HT1080 (cell line): ENCODE measurements around the gene JPH4. TPM values are rescaled to one million over a fixed set of nuclear protein-coding genes. Genes with fewer than 3 reads are reported as not detected.

ENCODE experiments used
- DNase-seq: peaks from one replicate; pipeline ENCODE4 v3.0.0-alpha.2; 2015; ENCODE audit warnings: low read depth
- total RNA-seq: library from RNA; depleted of rRNA; stranded (reverse); fragments of >200 nt; shearing (Covaris generic); gene quantifications from 2 replicates; pipeline ENCODE4 v1.2.3, GENCODE V29; 2014

JPH4 gene
- total RNA-seq, 1 experiment from 2014 or later = 36.3 TPM

- peak; percentile 98 for DNase-seq
These were observed 2.3 kb upstream of the JPH4 start for GRCh38 chr14:23580948-23581281.

GRCh38 chr14:23580152-23580926, 1.7 kb upstream of the JPH4 start:
- DNase-seq = peak; percentile 69

GRCh38 chr14:23579739-23580138, 1.1 kb upstream of the JPH4 start:
- DNase-seq = peak; percentile 38

GRCh38 chr14:23579311-23579630, 681 bp upstream of the JPH4 start:
- no peak for DNase-seq

- peak; percentile 49 for DNase-seq
These were observed 739 bp downstream of the JPH4 start for GRCh38 chr14:23577710-23578392.

DNA sequence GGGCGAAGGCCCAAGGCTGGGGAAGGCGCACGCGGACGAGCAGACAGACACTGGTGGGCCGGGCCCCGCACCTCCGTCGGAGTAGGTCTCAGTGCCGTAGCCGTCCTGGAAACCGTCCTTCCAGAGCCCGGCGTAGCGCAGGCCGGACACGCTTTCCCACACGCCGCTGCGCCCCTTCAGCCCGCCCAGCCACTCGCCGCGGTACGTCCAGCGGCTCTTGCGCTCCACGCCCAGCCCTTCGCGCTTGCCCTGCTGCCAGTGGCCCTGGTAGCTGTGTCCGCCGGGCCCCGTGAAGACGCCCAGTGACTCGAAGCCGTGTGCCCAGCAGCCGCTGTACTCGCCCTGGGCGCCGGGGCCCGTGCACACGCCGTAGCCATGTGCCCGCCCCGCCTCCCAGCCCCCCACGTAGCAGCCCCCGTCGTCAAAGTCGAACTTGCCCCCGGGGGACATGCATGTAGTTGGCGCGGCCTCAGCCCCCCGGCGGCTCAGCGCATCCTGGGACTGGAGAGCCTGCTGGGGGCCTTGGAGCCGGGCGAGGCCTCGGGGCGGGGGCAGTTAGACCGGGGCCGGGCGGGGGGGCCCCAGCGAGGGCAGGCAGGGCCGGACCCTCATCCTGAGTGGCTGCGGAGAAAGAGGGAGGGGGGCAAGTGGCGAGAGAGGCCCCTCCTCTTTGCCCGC, 1.4 kb downstream of the JPH4 start:
- peak; percentile 64 for DNase-seq

GRCh38 chr14:23573384-23574015, 5.1 kb downstream of the JPH4 start:
- DNase-seq = no peak

DNA sequence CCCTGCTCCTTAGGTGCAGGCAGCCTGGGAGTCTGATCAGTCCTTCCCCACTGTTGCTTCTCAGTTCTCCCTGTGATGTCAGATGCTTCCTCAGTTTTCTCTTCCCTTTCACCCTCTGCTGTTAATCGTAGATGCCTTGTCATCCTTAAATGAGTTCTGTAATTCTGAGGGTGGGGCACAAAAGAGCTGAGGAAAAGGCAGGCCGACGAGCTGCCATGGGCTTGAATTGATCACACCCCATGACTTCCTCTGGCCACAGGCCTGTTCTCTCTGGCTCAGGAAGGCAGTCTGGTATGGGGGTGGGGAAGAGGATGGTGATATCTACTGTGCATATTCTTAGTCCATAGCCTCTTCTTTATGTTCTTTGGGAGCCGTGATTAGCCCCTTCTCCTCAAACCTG, 5.8 kb downstream of the JPH4 start:
- DNase-seq = no peak

DNA sequence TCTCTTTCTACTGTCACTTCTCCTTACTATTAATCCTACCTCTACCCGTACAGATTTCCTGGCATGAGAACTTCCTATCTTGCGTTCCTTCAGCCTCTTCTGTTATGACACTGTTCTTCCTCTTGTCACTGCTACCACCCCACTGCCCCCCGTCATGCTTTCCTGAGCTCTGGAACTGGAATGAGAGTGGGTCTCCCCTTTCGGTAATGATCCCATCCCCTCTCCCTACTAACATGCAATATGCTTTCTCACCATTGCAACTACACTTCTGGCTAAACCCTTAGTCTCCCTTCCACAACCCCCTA, 6.1 kb downstream of the JPH4 start:
- no peak for DNase-seq

- DNase-seq = no peak
These were observed 6.7 kb downstream of the JPH4 start for GRCh38 chr14:23571701-23572523.

GRCh38 chr14:23570806-23571483, 7.6 kb downstream of the JPH4 start:
- DNase-seq = no peak

GRCh38 chr14:23569443-23570151, 9.0 kb downstream of the JPH4 start:
- DNase-seq = peak; percentile 64

- peak; percentile 52 for DNase-seq
These were observed 9.8 kb downstream of the JPH4 start for GRCh38 chr14:23568600-23569331.

DNA sequence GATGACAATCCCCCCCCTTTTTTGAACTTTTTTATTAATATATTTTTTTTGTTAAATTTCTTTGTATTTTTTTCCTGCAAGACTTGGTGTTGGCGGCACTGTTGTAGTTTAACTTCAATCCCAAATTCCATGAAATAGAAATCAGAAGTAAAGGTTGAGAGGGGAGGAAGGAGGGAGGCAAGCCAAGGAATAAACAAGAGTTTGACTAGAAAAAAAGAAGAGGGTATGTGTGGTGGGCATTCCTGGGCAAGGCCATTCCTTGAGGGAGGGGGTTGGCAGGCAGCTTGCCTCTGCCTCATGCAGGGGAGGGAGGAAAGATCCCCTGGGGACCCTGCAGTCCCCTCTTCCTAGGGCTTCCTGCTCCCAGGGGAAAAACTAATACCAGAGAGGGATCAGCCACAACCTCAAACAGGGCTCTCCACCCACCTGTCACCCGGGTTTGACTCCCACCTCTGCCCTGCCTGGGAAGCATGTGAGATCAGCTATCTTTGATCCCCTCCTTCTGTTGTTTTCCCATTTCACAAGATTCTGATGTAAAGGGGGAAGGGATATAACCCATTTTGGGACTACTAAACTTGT, 10.5 kb downstream of the JPH4 start:
- no peak for DNase-seq

- DNase-seq = peak; percentile 86
These were observed 11.2 kb downstream of the JPH4 start, which contains the start of gene AP1G2 for GRCh38 chr14:23567186-23568020. Gene AP1G2, minus strand, starts transcription at chr14:23567791. Its CDS starts 477 bp downstream, at chr14:23567314.

GRCh38 chr14:23566778-23567185, 11.8 kb downstream of the JPH4 start:
- DNase-seq = no peak

DNA sequence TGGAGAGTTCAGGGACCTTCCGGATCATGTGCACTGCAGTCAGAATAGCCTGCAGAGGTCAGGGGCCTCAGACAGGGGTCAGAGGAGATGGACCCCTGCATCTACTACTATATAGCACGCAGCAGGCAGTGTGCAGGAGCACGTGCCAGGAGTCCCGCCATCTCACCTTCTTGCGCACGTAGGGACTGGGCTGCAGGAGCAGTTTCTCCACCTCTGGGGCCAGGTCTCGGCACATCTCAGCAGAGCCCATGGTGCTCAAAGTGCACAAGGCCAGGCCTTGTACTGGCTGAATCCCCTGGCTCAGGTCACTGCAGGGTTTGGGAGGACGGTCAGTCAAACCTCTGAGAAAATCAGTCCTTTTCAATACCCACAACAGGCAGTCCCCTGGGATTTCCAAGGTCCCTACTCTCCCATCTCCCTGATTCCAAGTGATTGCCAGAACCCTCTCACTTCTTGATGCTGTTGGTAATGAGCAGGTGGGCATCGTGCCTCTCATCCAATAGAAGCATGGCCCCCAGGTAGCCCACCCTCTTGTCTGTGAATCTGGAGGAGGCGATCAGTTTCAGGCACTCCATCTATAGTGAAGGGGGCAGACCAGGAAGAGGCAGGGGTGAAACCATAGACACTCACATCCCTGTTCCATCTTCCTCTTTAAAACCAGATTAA, 12.3 kb downstream of the JPH4 start:
- DNase-seq = no peak

DNA sequence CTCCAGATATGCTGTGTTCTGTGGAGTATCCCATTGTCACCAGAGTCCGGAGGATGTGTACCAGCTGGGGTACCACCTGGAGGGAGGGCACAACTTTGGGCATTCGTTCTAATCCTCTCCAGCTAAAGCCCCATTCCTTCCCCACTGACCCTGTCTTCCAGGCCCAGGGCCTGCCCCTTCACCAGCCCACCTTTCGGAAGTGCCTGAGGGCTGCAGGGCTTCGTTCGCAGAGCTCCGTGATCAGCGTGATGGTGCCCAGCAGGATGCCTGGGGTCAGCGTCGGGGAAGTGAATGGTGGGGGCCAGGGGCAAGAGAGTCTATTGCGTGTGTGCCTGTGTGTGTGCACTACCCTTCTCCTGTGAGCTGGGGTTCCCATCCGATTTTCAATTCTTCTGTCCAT, 13.0 kb downstream of the JPH4 start:
- no peak for DNase-seq
